K562 (cell line): Measurements from ENCODE around the gene WLS. TPM values are rescaled to one million over a fixed set of nuclear protein-coding genes. Genes with fewer than 3 reads are reported as not detected.

Experiments
- ATAC-seq: fragments of 200-7000 bp; cut with Tn5 transposase; 3 replicates; pipeline ENCODE4 v1.9.1; 2020; ENCODE audit warnings: moderate library complexity
- BruUV-seq: library from RNA; stranded (reverse); fragments of 400-500 nt; replicated peaks from 2 replicates; lab custom pipeline; 2021; lab: Mats Ljungman, UMichigan
- CTCF ChIA-PET: fragments of 300-600 bp; formaldehyde crosslinking; extraction: SDS; loops from one replicate; lab custom pipeline; 2021; ENCODE audit warnings: low intra/inter-chr PET ratio; lab: Yijun Ruan, JAX
- POLR2A ChIA-PET: fragments of 300-600, 350-650 bp; sonication (Branson Sonifier 250); formaldehyde crosslinking; extraction: SDS; loops from one replicate; lab custom pipeline; 2021; ENCODE audit warnings: antibody characterized with exemption, inconsistent platforms; lab: Yijun Ruan, JAX
- DNase-seq, 4 experiments: peaks; one replicate each; pipeline versions ENCODE4 v3.0.0 to v3.0.0-alpha.2; 2011 to 2018; ENCODE audit warnings: low spot score in 3 of 4, mixed read lengths in 3 of 4; ENCODE audit errors: extremely low read depth in 1 of 4
- FAIRE-seq: peaks from 2 replicates; lab custom pipeline; 2011; peaks lifted over from hg19 to GRCh38; lab: Jason Lieb, UNC
- H2AFZ ChIP-seq: 2 replicates; pipeline ENCODE4 v1.6.0; 2011; ENCODE audit warnings: low read depth, low read length, control low read depth, inconsistent platforms
- H3K27ac ChIP-seq: fragments of 200-600 bp; 3 replicates; pipeline ENCODE4 v1.8.0; 2011; ENCODE audit warnings: low read depth, mild to moderate bottlenecking, control low read depth, inconsistent platforms, low read length, moderate library complexity, mixed read lengths; ENCODE audit errors: extremely low read depth
- H3K27me3 ChIP-seq, 2 experiments: fragments of 300-600 bp in 1 of 2; 2 replicates in 1 of 2; 3 replicates in 1 of 2; pipeline versions ENCODE4 v1.6.0 to v1.8.0; 2011; ENCODE audit warnings: inconsistent platforms in 2 of 2, low read length in 2 of 2, mild to moderate bottlenecking in 1 of 2, mixed read lengths in 1 of 2, moderate library complexity in 1 of 2; ENCODE audit not compliant: control insufficient read depth in 2 of 2, insufficient read depth in 2 of 2
- H3K36me3 ChIP-seq: fragments of 300-600 bp; 3 replicates; pipeline ENCODE4 v1.8.0; 2011; ENCODE audit warnings: mild to moderate bottlenecking, low read length, inconsistent platforms; ENCODE audit not compliant: control insufficient read depth, insufficient read depth
- H3K4me1 ChIP-seq, 2 experiments: fragments of 200-600 bp in 1 of 2; replicated peaks in 1 of 2; 2 replicates in 1 of 2; 3 replicates in 1 of 2; pipeline versions ENCODE4 v1.5.1 to v1.8.0; 2011; ENCODE audit warnings: inconsistent platforms in 2 of 2, low read length in 2 of 2, mild to moderate bottlenecking in 1 of 2, mixed read lengths in 1 of 2, moderate library complexity in 1 of 2; ENCODE audit not compliant: control insufficient read depth in 2 of 2, insufficient read depth in 2 of 2
- H3K4me2 ChIP-seq: 2 replicates; pipeline ENCODE4 v1.6.1; 2011; ENCODE audit warnings: low read length, control low read depth, inconsistent platforms, mixed read lengths; ENCODE audit not compliant: insufficient read depth
- H3K4me3 ChIP-seq: fragments of 200-600 bp; sonication (generic), shearing (Covaris generic); 2 replicates; pipeline ENCODE4 v1.5.1; 2016; ENCODE audit warnings: control low read depth, inconsistent platforms
- H3K79me2 ChIP-seq: fragments of 200-600 bp; 3 replicates; pipeline ENCODE4 v1.8.0; 2011; ENCODE audit warnings: low read length, inconsistent platforms; ENCODE audit not compliant: control insufficient read depth, insufficient read depth
- H3K9ac ChIP-seq, 2 experiments: 2 replicates each; pipeline versions ENCODE4 v1.6.0 to v1.6.1; 2011; ENCODE audit warnings: low read depth in 2 of 2, low read length in 2 of 2, control low read depth in 1 of 2, inconsistent platforms in 1 of 2, mild to moderate bottlenecking in 1 of 2, mixed read lengths in 1 of 2; ENCODE audit not compliant: insufficient read depth in 1 of 2
- H3K9me1 ChIP-seq: one replicate; pipeline ENCODE4 v1.6.0; 2011; ENCODE audit warnings: inconsistent platforms, mild to moderate bottlenecking, low read length, moderate library complexity; ENCODE audit not compliant: control insufficient read depth, insufficient read depth
- H3K9me3 ChIP-seq: replicated peaks from 2 replicates; pipeline ENCODE4 v1.5.1; 2011; ENCODE audit warnings: low read depth, low read length, inconsistent platforms; ENCODE audit not compliant: control insufficient read depth, insufficient read depth
- H4K20me1 ChIP-seq: replicated peaks from 2 replicates; pipeline ENCODE4 v1.6.1; 2011; ENCODE audit warnings: low read length, inconsistent platforms, mixed read lengths; ENCODE audit not compliant: control insufficient read depth, insufficient read depth
- CHCHD3 ChIP-seq: fragments of 250-450 bp; sonication (Bioruptor Pico); IDR thresholded peaks from 2 replicates; pipeline ENCODE4 v2.1.2; 2022; ENCODE audit warnings: mild to moderate bottlenecking
- ELK3 ChIP-seq: fragments of 450-650 bp; formaldehyde crosslinking; IDR thresholded peaks from 2 replicates; pipeline ENCODE4 v1.4.0; 2020; ENCODE audit warnings: mild to moderate bottlenecking
- GTF2A2 ChIP-seq: IDR thresholded peaks from 2 replicates; pipeline ENCODE4 v1.6.1; 2016; ENCODE audit warnings: mild to moderate bottlenecking, missing genetic modification characterization, missing compliant biosample characterization
- HNRNPH1 ChIP-seq: fragments of 200-400 bp; formaldehyde crosslinking; optimal IDR thresholded peaks from 2 replicates; pipeline ENCODE3; 2017; ENCODE audit warnings: low read depth, mild to moderate bottlenecking, low read length, moderate library complexity
- KDM2B ChIP-seq: fragments of 250-450 bp; sonication (Bioruptor Pico); IDR thresholded peaks from 2 replicates; pipeline ENCODE4 v1.8.0; 2021; ENCODE audit warnings: mild to moderate bottlenecking, moderate library complexity
- NEUROD1 ChIP-seq: fragments of 150-350 bp; IDR thresholded peaks from 2 replicates; pipeline ENCODE4 v1.6.1; 2014; ENCODE audit warnings: borderline replicate concordance, low read length, low read depth; ENCODE audit not compliant: partially characterized antibody
- RBM25 ChIP-seq: fragments of 200-400 bp; formaldehyde crosslinking; IDR thresholded peaks from 2 replicates; pipeline ENCODE4 v1.6.1; 2018; ENCODE audit warnings: low read length, low read depth, moderate library complexity; ENCODE audit not compliant: severe bottlenecking
- SRSF1 ChIP-seq: fragments of 200-400 bp; formaldehyde crosslinking; IDR thresholded peaks from 2 replicates; pipeline ENCODE4 v1.6.1; 2017; ENCODE audit warnings: mild to moderate bottlenecking, low read depth, low read length, moderate library complexity
- TRIM24 ChIP-seq, 2 experiments: fragments of 450-650 bp; IDR thresholded peaks; 2 replicates each; pipeline ENCODE4 v1.6.1; 2016
- ZNF282 ChIP-seq: sonication (generic); formaldehyde crosslinking; IDR thresholded peaks from 2 replicates; pipeline ENCODE4 v1.8.1; 2023; ENCODE audit warnings: missing genetic modification reagents
- ZNF75A ChIP-seq: fragments of 450-650 bp; formaldehyde crosslinking; IDR thresholded peaks from 2 replicates; pipeline ENCODE4 v1.4.0; 2020; ENCODE audit warnings: mild to moderate bottlenecking
- WGBS: fragments of 100-300 bp; shearing (Covaris generic); methylation state at CpG from one replicate; pipeline ENCODE4 v1.1.6; 2016; ENCODE audit warnings: low coverage, mixed read lengths; ENCODE audit not compliant: insufficient coverage; ENCODE audit errors: missing lambda C conversion rate; 5-methylcytosine and 5-hydroxymethylcytosine counted together
- in situ Hi-C: fragments of 300-500 bp; cut with MboI; formaldehyde crosslinking; loops from 4 replicates; pipeline ENCODE4 v1.15.0; 2018; ENCODE audit warnings: inconsistent platforms, mixed read lengths
- intact Hi-C: fragments of 100-400 bp; cut with micrococcal nuclease; formaldehyde crosslinking; loops from 2 replicates; pipeline ENCODE4 v1.14.2; 2022
- polyA plus RNA-seq, 8 experiments: library from polyadenylated mRNA; depleted of rRNA in 4 of 8; stranded (reverse) in 5 of 8; unstranded in 3 of 8; fragments of >200 nt; fragmentation: Nextera tagmentation in 2 of 8; fragmentation: Illumina TruSeq in 1 of 8; extraction: Ambion mirVana in 2 of 8; extraction: Trizol in 1 of 8; gene quantifications; 2 replicates each; pipeline versions ENCODE4 v1.2.1 to v1.2.3, GENCODE V29; 2011 to 2014; ENCODE audit warnings: inconsistent platforms in 1 of 8, missing spikeins in 1 of 8
- total RNA-seq, 7 experiments: library from RNA; depleted of rRNA in 6 of 7; stranded (reverse); fragments of >200 nt in 6 of 7; fragmentation: Illumina TruSeq in 2 of 7; extraction: Trizol in 2 of 7; gene quantifications; 2 replicates each; pipeline versions ENCODE4 v1.2.1 to v1.2.3, GENCODE V29; 2011 to 2021; ENCODE audit warnings: low replicate concordance in 1 of 7
- TF ChIP-seq, protein P1 (sequence below): fragments of 450-650 bp; IDR thresholded peaks from 2 replicates; pipeline ENCODE4 v1.6.1; 2017; ENCODE audit warnings: antibody characterized with exemption, mild to moderate bottlenecking
- TF ChIP-seq, protein P2 (sequence below): fragments of 250-450 bp; sonication (Bioruptor Pico); IDR thresholded peaks from 2 replicates; pipeline ENCODE4 v1.4.0; 2020; ENCODE audit warnings: borderline replicate concordance

The WLS gene
- total and polyA plus RNA-seq, 9 of the 15 experiments (the other 6 are each of a cell fraction or from before 2014, with no cell fraction given), result 0.47 TPM; not detected in 8

DNA sequence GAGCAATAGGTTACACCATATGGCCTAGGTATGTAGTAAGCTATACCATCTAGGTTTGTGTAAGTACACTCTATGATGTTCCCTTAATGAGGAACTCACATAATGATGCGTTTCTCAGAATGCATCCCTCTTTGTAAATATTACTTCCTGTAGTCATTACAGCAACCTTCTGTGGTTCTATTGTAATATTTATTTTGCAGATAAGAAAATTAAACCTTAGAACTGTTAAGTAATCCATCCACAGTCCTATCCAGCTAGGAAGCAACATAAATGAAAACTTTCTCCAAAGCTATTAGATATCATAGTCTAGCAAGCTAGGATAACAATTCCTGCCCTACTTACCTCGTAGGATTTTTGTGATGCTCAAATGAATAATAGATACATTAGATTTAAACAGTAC lies 88.7 kb downstream of the WLS start:
- Histone ChIP-seq H3K9me1 (no peaks in the 10 kb centered on the region), H3K9ac (no peak overlapping the region), H4K20me1 (no peaks in the 10 kb centered on the region), H3K27me3 (0 out of 5 replicates have a peak, but pooled peaks cover 0 to 5% of the 10 kb centered on the region in 2 experiments), H3K27ac (no peak overlapping the region), H3K4me2 (no peak overlapping the region), H3K9me3 (no peaks in the 10 kb centered on the region), H2AFZ (no peak overlapping the region), H3K4me3 (no peak overlapping the region), H3K36me3 (no peaks in the 10 kb centered on the region), H3K79me2 (no peaks in the 10 kb centered on the region), H3K4me1 (no peaks in the 10 kb centered on the region)
- no TSS peak for BruUV-seq
- FAIRE-seq (no peak), DNase-seq (no peak), ATAC-seq (no peak)
- WGBS, result 2% methylated on average over 2 of the region's 2 CpGs
- ChIA-PET POLR2A (no interaction called here), CTCF (no interaction called here)
- in situ Hi-C loops (no loop called here), intact Hi-C loops (no loop called here)
- TF ChIP-seq ZNF75A (CRISPR knock-in tag), result no peak
- TF ChIP-seq TRIM24 (IDR thresholded peaks at IDR 0.05), result no peak
- TF ChIP-seq ELK3 (CRISPR knock-in tag), result no peak
- no peak for TF ChIP-seq SRSF1
- no peak for TF ChIP-seq CHCHD3 (CRISPR knock-in tag)
- TF ChIP-seq, protein P1, sequence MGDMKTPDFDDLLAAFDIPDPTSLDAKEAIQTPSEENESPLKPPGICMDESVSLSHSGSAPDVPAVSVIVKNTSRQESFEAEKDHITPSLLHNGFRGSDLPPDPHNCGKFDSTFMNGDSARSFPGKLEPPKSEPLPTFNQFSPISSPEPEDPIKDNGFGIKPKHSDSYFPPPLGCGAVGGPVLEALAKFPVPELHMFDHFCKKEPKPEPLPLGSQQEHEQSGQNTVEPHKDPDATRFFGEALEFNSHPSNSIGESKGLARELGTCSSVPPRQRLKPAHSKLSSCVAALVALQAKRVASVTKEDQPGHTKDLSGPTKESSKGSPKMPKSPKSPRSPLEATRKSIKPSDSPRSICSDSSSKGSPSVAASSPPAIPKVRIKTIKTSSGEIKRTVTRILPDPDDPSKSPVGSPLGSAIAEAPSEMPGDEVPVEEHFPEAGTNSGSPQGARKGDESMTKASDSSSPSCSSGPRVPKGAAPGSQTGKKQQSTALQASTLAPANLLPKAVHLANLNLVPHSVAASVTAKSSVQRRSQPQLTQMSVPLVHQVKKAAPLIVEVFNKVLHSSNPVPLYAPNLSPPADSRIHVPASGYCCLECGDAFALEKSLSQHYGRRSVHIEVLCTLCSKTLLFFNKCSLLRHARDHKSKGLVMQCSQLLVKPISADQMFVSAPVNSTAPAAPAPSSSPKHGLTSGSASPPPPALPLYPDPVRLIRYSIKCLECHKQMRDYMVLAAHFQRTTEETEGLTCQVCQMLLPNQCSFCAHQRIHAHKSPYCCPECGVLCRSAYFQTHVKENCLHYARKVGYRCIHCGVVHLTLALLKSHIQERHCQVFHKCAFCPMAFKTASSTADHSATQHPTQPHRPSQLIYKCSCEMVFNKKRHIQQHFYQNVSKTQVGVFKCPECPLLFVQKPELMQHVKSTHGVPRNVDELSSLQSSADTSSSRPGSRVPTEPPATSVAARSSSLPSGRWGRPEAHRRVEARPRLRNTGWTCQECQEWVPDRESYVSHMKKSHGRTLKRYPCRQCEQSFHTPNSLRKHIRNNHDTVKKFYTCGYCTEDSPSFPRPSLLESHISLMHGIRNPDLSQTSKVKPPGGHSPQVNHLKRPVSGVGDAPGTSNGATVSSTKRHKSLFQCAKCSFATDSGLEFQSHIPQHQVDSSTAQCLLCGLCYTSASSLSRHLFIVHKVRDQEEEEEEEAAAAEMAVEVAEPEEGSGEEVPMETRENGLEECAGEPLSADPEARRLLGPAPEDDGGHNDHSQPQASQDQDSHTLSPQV, result no peak
- TF ChIP-seq ZNF282 (CRISPR knock-in tag), result no peak
- TF ChIP-seq HNRNPH1, result no peak
- no peak for TF ChIP-seq GTF2A2 (tag)
- TF ChIP-seq, protein P2, sequence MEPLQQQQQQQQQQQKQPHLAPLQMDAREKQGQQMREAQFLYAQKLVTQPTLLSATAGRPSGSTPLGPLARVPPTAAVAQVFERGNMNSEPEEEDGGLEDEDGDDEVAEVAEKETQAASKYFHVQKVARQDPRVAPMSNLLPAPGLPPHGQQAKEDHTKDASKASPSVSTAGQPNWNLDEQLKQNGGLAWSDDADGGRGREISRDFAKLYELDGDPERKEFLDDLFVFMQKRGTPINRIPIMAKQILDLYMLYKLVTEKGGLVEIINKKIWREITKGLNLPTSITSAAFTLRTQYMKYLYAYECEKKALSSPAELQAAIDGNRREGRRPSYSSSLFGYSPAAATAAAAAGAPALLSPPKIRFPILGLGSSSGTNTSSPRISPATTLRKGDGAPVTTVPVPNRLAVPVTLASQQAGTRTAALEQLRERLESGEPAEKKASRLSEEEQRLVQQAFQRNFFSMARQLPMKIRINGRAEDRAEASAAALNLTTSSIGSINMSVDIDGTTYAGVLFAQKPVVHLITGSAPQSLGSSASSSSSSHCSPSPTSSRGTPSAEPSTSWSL (CRISPR knock-in tag), result no peak
- TF ChIP-seq NEUROD1, result no peak
- TF ChIP-seq KDM2B (CRISPR knock-in tag), result no peak
- no peak for TF ChIP-seq RBM25
